Measurements from ENCODE around the gene ADARB2. TPM values are rescaled to one million over a fixed set of nuclear protein-coding genes. Genes with fewer than 3 reads are reported as not detected.
"Not testable (repeated sequence)": the region's sequence is repeated elsewhere in the genome, so short reads cannot be mapped to it uniquely, and the experiment has no call there.

The ADARB2 gene
- total RNA-seq, 2 donors from 2014 or later: 8.0 to 12.2 TPM

DNA sequence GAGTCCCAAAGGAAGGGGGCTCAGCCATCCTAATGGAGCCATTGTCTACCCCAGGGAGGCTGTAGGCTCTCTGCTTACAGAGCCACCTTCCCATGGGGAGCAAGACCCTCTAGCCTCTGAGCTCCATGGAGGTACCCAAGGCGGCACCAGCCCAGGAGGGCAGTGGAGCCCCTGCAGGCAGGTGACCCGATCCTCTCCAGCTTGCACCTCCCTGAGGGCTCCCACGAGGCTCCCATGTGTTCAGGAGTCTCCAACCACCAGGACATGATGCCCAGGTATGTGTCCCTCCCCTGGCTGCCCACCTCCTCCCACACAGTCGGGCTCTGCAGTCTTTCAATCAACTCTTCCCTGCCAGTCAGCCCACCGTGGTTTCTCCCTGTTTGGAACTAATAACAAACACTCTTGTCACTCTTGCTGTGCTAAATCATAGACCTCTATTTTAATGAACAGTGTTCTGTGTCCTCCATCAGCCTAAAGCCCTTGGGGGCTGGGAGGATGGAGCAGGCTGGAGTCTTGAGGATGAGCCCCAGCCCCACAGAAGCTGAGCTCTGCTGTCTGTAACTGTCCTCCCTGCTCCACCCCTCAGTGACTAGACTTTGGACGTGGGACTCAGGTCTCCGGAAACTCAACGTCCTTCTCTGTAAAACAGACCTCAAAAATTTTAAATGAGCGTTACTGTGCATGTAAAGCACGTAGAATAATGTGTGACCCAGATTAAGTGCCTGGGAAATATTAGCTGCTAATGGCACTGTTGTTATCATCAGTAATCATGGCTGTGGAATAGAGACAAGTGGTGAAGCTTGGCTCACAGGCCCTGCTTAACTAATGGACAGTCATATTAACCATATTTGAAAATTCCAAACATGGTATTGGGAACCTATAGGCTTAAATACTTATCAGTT is 382.3 kb downstream of the ADARB2 start:
- intact Hi-C loops (cut with DNase I): no loop called here
- WGBS, 2 donors: 49 to 59% methylated on average over 9 to 10 of the region's 10 CpGs
- Histone ChIP-seq H3K27ac (no peak overlapping the region), H3K27me3 (no peaks in the 10 kb centered on the region), H3K9me3 (no peaks in the 10 kb centered on the region), H3K4me3 (no peak overlapping the region), H3K4me1 (no peaks in the 10 kb centered on the region), H3K36me3 (replicated peaks in 1 of 2; ENCODE audit: insufficient read depth in 1 of 2, low read depth in 2 of 2) (no peaks in the 10 kb centered on the region)
- ATAC-seq (no peak), DNase-seq (no peak)
- TF ChIP-seq, protein P1, sequence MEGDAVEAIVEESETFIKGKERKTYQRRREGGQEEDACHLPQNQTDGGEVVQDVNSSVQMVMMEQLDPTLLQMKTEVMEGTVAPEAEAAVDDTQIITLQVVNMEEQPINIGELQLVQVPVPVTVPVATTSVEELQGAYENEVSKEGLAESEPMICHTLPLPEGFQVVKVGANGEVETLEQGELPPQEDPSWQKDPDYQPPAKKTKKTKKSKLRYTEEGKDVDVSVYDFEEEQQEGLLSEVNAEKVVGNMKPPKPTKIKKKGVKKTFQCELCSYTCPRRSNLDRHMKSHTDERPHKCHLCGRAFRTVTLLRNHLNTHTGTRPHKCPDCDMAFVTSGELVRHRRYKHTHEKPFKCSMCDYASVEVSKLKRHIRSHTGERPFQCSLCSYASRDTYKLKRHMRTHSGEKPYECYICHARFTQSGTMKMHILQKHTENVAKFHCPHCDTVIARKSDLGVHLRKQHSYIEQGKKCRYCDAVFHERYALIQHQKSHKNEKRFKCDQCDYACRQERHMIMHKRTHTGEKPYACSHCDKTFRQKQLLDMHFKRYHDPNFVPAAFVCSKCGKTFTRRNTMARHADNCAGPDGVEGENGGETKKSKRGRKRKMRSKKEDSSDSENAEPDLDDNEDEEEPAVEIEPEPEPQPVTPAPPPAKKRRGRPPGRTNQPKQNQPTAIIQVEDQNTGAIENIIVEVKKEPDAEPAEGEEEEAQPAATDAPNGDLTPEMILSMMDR (IDR thresholded peaks at IDR 0.05): no peak
- TF ChIP-seq POLR2A (IDR thresholded peaks at IDR 0.05): no peak

DNA sequence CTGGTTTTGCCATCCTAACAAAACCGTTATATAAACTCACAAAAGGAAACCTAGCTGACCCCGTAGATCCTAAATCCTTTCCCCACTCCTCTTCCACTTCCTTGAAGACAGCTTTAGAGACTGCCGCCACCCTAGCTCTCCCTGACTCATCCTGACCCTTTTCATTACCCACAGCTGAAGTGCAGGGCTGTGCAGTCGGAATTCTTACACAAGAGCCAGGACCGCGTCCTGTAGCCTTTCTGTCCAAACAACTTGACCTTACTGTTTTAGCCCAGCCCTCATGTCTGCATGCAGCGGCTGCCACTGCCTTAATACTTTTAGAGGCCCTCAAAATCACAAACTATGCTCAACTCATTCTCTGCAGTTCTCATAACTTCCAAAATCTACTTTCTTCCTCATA is 385.0 kb downstream of the ADARB2 start:
- H3K4me1 ChIP-seq; H3K36me3 ChIP-seq (replicated peaks in 1 of 2; ENCODE audit: insufficient read depth in 1 of 2, low read depth in 2 of 2); DNase-seq; ATAC-seq; H3K27ac ChIP-seq; H3K9me3 ChIP-seq; H3K27me3 ChIP-seq; H3K4me3 ChIP-seq; intact Hi-C loops (cut with DNase I): not testable (repeated sequence)
- WGBS, 2 donors: 78 to 83% methylated on average over 7 of the region's 7 CpGs

DNA sequence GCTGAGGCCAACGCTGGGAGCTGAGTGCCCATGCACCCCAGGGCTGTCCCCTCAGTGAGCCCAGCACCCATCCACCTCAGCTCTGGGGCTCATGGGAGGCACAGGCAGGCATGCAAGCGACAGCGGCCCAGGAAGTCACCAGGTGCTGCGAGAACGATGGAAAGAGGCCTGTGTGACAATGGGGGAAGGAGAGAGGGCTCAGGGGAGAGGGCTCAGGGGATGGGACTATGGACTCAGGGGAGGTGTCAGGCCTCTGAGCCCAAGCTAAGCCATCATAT is 388.6 kb downstream of the ADARB2 start:
- TF ChIP-seq POLR2A (IDR thresholded peaks at IDR 0.05): no peak
- TF ChIP-seq, protein P1 (IDR thresholded peaks at IDR 0.05): no peak
- Histone ChIP-seq H3K27ac (no peak overlapping the region), H3K27me3 (no peaks in the 10 kb centered on the region), H3K36me3 (replicated peaks in 1 of 2; ENCODE audit: insufficient read depth in 1 of 2, low read depth in 2 of 2) (no peaks in the 10 kb centered on the region), H3K9me3 (no peaks in the 10 kb centered on the region), H3K4me1 (no peaks in the 10 kb centered on the region), H3K4me3 (no peak overlapping the region)
- DNase-seq (no peak), ATAC-seq (no peak)
- 54 to 81% methylated on average over 5 of the region's 5 CpGs for WGBS, 2 donors
- intact Hi-C loops (cut with DNase I): no loop called here

DNA sequence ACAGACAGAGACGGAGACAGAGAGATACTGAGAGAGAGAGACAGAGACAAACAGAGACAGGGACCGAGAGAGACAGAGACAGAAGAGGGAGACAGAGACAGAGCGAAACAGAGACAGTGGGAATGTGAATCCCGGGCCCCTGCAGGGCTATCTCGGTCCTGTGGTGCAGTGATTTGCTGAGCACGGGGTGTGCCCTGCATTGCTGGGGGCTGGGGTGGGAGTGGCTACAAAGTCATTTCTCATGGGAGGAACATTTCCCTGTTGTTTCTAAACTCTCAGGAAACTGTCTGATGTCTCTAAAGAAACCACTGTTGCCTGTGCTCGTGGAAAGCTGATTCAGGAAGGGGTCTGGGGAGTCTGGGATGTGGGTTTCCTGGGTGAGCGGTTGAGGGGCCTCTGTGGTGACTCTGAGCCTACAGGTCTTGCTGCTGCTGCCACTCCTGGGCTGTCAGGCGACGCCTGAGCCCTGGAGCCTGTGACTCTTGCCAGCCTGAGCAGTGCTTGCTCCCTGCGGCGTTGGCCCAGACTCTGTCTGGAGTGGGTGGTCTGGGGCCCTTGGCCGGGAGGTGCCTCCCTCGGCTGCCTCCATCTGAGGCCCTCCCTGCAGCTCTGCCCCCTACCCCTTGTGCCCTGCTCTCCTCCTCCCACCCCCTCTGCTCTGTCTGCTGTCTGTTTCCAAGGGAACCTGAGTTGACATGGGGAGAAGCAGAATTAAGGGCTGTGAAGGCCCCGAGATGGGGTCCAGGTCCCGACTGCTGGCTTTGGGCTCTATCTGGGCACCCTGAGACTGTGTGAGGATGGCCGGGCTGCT is 389.2 kb downstream of the ADARB2 start:
- H3K4me3 ChIP-seq: no peak overlapping the region
- H3K27me3 ChIP-seq: no peaks in the 10 kb centered on the region
- ATAC-seq: no peak
- WGBS, 2 donors: 41 to 44% methylated on average over 8 to 17 of the region's 17 CpGs
- no peaks in the 10 kb centered on the region for H3K9me3 ChIP-seq
- intact Hi-C loops (cut with DNase I): no loop called here
- H3K4me1 ChIP-seq: no peaks in the 10 kb centered on the region
- H3K36me3 ChIP-seq (replicated peaks in 1 of 2; ENCODE audit: insufficient read depth in 1 of 2, low read depth in 2 of 2): no peaks in the 10 kb centered on the region
- H3K27ac ChIP-seq: no peak overlapping the region
- TF ChIP-seq, protein P1 (IDR thresholded peaks at IDR 0.05): no peak
- no peak for TF ChIP-seq POLR2A (IDR thresholded peaks at IDR 0.05)
- no peak for DNase-seq

DNA sequence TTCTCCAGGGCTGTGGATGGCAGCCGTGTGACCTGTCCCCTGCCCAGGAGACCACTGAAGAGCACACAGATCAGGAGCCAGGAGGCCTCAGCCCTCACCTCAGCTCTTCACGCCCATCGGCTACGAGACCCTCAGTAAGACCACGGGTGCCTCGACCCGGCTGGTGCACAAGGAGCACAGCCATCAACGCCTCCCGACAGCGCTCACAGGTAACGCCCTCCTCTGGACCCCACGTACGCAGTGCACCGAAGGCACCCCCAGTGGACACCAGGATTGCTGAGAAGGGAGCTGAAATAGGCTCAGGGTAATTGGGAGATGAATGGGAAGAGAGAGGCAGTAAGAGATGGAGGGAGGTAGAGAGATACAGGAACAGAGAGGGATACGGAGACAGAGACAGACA is 389.8 kb downstream of the ADARB2 start:
- intact Hi-C loops (cut with DNase I): no loop called here
- Histone ChIP-seq H3K4me3 (no peak overlapping the region), H3K36me3 (replicated peaks in 1 of 2; ENCODE audit: insufficient read depth in 1 of 2, low read depth in 2 of 2) (no peaks in the 10 kb centered on the region), H3K27me3 (no peaks in the 10 kb centered on the region), H3K4me1 (no peaks in the 10 kb centered on the region), H3K9me3 (no peaks in the 10 kb centered on the region), H3K27ac (no peak overlapping the region)
- DNase-seq: no peak
- no peak for ATAC-seq
- TF ChIP-seq, protein P1 (IDR thresholded peaks at IDR 0.05): no peak
- no peak for TF ChIP-seq POLR2A (IDR thresholded peaks at IDR 0.05)
- WGBS, 2 donors: 81 to 84% methylated on average over 15 of the region's 15 CpGs
